ENCODE results near the gene DLG3. TPM values are rescaled to one million over a fixed set of nuclear protein-coding genes. Genes with fewer than 3 reads are reported as not detected.

DLG3 gene
- total and polyA plus RNA-seq, 4 donors, result 0.57 to 6.5 (median 1.7) TPM

- H3K9me3 ChIP-seq (ENCODE audit: control insufficient read depth in 4 of 4, low read length in 3 of 4), result no peaks in the 10 kb centered on the region
- no peak overlapping the region for H3K27ac ChIP-seq (ENCODE audit: low read depth in 1 of 2, low read length in 2 of 2)
- H3K36me3 ChIP-seq (ENCODE audit: control insufficient read depth in 4 of 4, insufficient read depth in 3 of 4, low read depth in 1 of 4, low read length in 3 of 4), result no peaks in the 10 kb centered on the region
- 82% methylated on average over 8 of the region's 8 CpGs for WGBS
- no peak overlapping the region for H3K9ac ChIP-seq (ENCODE audit: low read depth in 1 of 2, low read length in 2 of 2)
- no peaks in the 10 kb centered on the region for H3K27me3 ChIP-seq (ENCODE audit: control insufficient read depth in 4 of 4, insufficient read depth in 4 of 4, low read length in 3 of 4)
- no peak overlapping the region for H3K4me3 ChIP-seq (ENCODE audit: low read depth in 1 of 3, low read length in 3 of 3)
- TF ChIP-seq NR2F2 (IDR thresholded peaks at IDR 0.05), result no peak
- TF ChIP-seq YY1 (IDR thresholded peaks at IDR 0.05), result no peak
- TF ChIP-seq, protein P1, sequence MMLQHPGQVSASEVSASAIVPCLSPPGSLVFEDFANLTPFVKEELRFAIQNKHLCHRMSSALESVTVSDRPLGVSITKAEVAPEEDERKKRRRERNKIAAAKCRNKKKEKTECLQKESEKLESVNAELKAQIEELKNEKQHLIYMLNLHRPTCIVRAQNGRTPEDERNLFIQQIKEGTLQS (IDR thresholded peaks at IDR 0.05), result no peak
- TF ChIP-seq, protein P2, sequence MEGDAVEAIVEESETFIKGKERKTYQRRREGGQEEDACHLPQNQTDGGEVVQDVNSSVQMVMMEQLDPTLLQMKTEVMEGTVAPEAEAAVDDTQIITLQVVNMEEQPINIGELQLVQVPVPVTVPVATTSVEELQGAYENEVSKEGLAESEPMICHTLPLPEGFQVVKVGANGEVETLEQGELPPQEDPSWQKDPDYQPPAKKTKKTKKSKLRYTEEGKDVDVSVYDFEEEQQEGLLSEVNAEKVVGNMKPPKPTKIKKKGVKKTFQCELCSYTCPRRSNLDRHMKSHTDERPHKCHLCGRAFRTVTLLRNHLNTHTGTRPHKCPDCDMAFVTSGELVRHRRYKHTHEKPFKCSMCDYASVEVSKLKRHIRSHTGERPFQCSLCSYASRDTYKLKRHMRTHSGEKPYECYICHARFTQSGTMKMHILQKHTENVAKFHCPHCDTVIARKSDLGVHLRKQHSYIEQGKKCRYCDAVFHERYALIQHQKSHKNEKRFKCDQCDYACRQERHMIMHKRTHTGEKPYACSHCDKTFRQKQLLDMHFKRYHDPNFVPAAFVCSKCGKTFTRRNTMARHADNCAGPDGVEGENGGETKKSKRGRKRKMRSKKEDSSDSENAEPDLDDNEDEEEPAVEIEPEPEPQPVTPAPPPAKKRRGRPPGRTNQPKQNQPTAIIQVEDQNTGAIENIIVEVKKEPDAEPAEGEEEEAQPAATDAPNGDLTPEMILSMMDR (IDR thresholded peaks at IDR 0.05; ENCODE audit: low read depth, low read length, missing input control), result no peak
- TF ChIP-seq SP1 (IDR thresholded peaks at IDR 0.05), result no peak
- no peak for TF ChIP-seq ZBTB33 (IDR thresholded peaks at IDR 0.05)
- no peak for TF ChIP-seq MAX (IDR thresholded peaks at IDR 0.05)
- TF ChIP-seq GABPA (IDR thresholded peaks at IDR 0.05 in 1 of 2, conservative IDR thresholded peaks at IDR 0.05 in 1 of 2), result no peak
- no peak for TF ChIP-seq HNF4G (IDR thresholded peaks at IDR 0.05)
- TF ChIP-seq EGR1 (IDR thresholded peaks at IDR 0.05; ENCODE audit: low read depth in 2 of 2), result no peak
- TF ChIP-seq FOXA1 (IDR thresholded peaks at IDR 0.05), result no peak
- TF ChIP-seq RXRA (IDR thresholded peaks at IDR 0.05), result no peak
- TF ChIP-seq FOXA2 (IDR thresholded peaks at IDR 0.05), result no peak
- TF ChIP-seq TAF1 (conservative IDR thresholded peaks at IDR 0.05), result no peak
- TF ChIP-seq JUND (IDR thresholded peaks at IDR 0.05), result no peak
- no peak for TF ChIP-seq RAD21 (IDR thresholded peaks at IDR 0.05)
- no peak for TF ChIP-seq HNF4A (conservative IDR thresholded peaks at IDR 0.05)
- TF ChIP-seq, protein P3, sequence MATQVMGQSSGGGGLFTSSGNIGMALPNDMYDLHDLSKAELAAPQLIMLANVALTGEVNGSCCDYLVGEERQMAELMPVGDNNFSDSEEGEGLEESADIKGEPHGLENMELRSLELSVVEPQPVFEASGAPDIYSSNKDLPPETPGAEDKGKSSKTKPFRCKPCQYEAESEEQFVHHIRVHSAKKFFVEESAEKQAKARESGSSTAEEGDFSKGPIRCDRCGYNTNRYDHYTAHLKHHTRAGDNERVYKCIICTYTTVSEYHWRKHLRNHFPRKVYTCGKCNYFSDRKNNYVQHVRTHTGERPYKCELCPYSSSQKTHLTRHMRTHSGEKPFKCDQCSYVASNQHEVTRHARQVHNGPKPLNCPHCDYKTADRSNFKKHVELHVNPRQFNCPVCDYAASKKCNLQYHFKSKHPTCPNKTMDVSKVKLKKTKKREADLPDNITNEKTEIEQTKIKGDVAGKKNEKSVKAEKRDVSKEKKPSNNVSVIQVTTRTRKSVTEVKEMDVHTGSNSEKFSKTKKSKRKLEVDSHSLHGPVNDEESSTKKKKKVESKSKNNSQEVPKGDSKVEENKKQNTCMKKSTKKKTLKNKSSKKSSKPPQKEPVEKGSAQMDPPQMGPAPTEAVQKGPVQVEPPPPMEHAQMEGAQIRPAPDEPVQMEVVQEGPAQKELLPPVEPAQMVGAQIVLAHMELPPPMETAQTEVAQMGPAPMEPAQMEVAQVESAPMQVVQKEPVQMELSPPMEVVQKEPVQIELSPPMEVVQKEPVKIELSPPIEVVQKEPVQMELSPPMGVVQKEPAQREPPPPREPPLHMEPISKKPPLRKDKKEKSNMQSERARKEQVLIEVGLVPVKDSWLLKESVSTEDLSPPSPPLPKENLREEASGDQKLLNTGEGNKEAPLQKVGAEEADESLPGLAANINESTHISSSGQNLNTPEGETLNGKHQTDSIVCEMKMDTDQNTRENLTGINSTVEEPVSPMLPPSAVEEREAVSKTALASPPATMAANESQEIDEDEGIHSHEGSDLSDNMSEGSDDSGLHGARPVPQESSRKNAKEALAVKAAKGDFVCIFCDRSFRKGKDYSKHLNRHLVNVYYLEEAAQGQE (IDR thresholded peaks at IDR 0.05), result no peak
- H3K4me1 ChIP-seq (ENCODE audit: control insufficient read depth in 4 of 4, insufficient read depth in 4 of 4, low read length in 3 of 4), result peaks cover 2 to 5% (median 3%) of the 10 kb centered on the region in 4 donors
- no peak for DNase-seq (ENCODE audit: low spot score)
These were observed 6.5 kb upstream of the DLG3 start for GRCh38 chrX:70437921-70438665.
